Chondrocyte (in vitro differentiated cells): ENCODE measurements around the gene NYAP2. TPM values are rescaled to one million over a fixed set of nuclear protein-coding genes. Genes with fewer than 3 reads are reported as not detected.

Source experiments
- DNase-seq: peaks from one replicate; pipeline ENCODE4 v3.0.0; 2021; ENCODE audit warnings: mixed read lengths, low spot score
- H3K27ac Mint-ChIP-seq: one replicate; pipeline ENCODE4 v1.8.0; 2021; ENCODE audit warnings: mild to moderate bottlenecking, moderate library complexity, mixed read lengths; ENCODE audit not compliant: unreplicated experiment
- H3K27me3 Mint-ChIP-seq: 2 replicates; pipeline ENCODE4 v1.8.0; 2021; ENCODE audit warnings: low read depth, mixed read lengths
- H3K36me3 Mint-ChIP-seq: 2 replicates; pipeline ENCODE4 v1.8.0; 2021; ENCODE audit warnings: low read depth, mixed read lengths
- H3K4me1 Mint-ChIP-seq: 2 replicates; pipeline ENCODE4 v1.8.0; 2021; ENCODE audit warnings: low read depth, mild to moderate bottlenecking, mixed read lengths
- H3K4me3 Mint-ChIP-seq: one replicate; pipeline ENCODE4 v1.8.0; 2021; ENCODE audit warnings: mild to moderate bottlenecking, moderate library complexity, mixed read lengths; ENCODE audit not compliant: unreplicated experiment
- H3K9me3 Mint-ChIP-seq: 2 replicates; pipeline ENCODE4 v1.8.0; 2021; ENCODE audit warnings: low read depth, mixed read lengths
- CTCF ChIP-seq: fragments of 200-600 bp; sonication (generic); IDR thresholded peaks from 2 replicates; pipeline ENCODE4 v1.5.0; 2021; ENCODE audit warnings: antibody characterized with exemption, mild to moderate bottlenecking, moderate library complexity
- total RNA-seq: library from RNA; stranded (reverse); gene quantifications from 3 replicates; pipeline ENCODE4 v1.2.1, GENCODE V29; 2021

Gene NYAP2
- total RNA-seq, 1 donor from 2014 or later, result 0.05 TPM

GRCh38 chr2:225616848-225617247 is 217.3 kb downstream of the NYAP2 start:
- H3K4me3 Mint-ChIP-seq, result no peak overlapping the region
- no peaks in the 10 kb centered on the region for H3K27me3 Mint-ChIP-seq
- no peak for DNase-seq
- no peak for TF ChIP-seq CTCF
- no peaks in the 10 kb centered on the region for H3K36me3 Mint-ChIP-seq
- H3K4me1 Mint-ChIP-seq, result no peaks in the 10 kb centered on the region
- H3K27ac Mint-ChIP-seq, result no peak overlapping the region
- H3K9me3 Mint-ChIP-seq, result no peaks in the 10 kb centered on the region

GRCh38 chr2:225620227-225620626 is 220.7 kb downstream of the NYAP2 start:
- DNase-seq, result no peak
- TF ChIP-seq CTCF, result no peak
- Mint-ChIP-seq H3K4me3 (no peak overlapping the region), H3K36me3 (no peaks in the 10 kb centered on the region), H3K4me1 (no peaks in the 10 kb centered on the region), H3K27me3 (no peaks in the 10 kb centered on the region), H3K27ac (no peak overlapping the region), H3K9me3 (no peaks in the 10 kb centered on the region)

DNA sequence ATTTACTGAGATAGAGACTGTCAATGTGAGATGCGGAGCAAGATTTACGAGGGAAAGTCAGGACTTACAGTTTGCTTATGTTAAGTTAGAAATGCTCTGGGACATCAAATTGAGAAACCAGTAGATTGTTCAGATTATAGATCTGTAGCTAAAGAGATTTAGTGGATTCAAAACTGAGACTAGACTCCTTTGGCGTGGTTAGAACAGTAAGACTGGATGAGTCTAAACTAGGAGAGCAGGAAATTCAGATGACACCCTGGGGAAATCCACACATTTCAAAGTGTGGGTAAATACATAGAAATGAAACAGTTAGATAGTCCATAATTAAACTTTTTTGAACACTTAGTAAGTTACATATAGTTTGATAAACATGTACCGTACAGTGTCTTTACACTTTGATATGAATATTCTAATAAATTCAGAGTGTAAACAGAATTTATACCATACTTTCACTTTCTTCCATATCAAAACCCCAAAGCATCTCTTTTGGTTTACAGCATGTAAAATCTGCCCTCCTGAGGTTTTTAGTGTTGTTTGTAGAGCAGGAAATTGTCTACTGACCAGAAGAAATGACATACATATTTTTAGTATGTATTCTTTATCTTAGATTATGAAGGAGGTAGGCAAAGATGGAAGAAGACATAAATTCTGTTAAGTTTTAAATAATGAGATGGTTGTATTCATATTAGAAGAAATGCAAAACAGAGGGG is 231.5 kb downstream of the NYAP2 start:
- H3K4me1 Mint-ChIP-seq, result no peaks in the 10 kb centered on the region
- H3K27me3 Mint-ChIP-seq, result no peaks in the 10 kb centered on the region
- H3K27ac Mint-ChIP-seq, result no peak overlapping the region
- no peak for TF ChIP-seq CTCF
- H3K36me3 Mint-ChIP-seq, result no peaks in the 10 kb centered on the region
- no peak overlapping the region for H3K4me3 Mint-ChIP-seq
- H3K9me3 Mint-ChIP-seq, result no peaks in the 10 kb centered on the region
- no peak for DNase-seq

DNA sequence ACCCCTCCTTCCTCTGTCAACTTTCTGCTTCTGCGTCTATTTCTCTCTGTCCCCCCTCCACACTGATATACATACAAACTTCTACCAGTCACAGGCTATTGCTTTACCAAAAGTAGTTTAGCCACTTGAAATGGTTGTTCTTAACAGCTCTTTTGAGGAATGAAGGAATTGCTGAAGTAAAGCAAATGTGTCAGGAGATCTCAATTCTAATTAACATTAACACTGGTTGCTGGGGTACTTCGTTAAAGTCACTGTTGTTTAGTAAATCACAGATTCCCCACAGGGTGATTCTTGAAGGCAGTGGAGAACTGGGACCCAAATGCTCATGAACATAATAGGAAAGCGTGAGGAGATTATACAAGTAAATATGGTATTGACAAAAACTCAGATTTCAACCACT is 232.8 kb downstream of the NYAP2 start:
- H3K4me3 Mint-ChIP-seq, result no peak overlapping the region
- no peak overlapping the region for H3K27ac Mint-ChIP-seq
- TF ChIP-seq CTCF, result no peak
- H3K4me1 Mint-ChIP-seq, result no peaks in the 10 kb centered on the region
- DNase-seq, result no peak
- peaks cover 2% of the 10 kb centered on the region for H3K9me3 Mint-ChIP-seq
- H3K36me3 Mint-ChIP-seq, result peaks cover 2% of the 10 kb centered on the region
- H3K27me3 Mint-ChIP-seq, result no peaks in the 10 kb centered on the region

DNA sequence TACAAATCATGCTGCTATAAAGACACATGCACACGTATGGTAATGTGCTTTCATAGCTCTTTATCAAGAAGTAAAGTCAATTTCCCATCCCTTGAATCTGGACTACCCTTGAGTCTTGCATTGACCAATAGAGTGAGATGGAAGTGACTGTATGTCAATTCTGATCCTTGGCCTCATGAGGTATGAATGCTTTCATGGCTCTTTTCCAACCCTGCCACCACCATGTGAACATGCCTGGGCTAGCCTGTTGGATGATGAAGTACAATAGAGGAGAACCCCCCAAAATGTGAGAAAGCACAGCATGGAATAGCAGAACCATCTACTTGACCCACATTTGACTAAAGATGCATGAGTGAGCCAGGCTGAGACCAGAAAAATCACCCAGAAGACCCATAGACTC is 237.0 kb downstream of the NYAP2 start:
- no peak for TF ChIP-seq CTCF
- H3K4me3 Mint-ChIP-seq, result no peak overlapping the region
- no peaks in the 10 kb centered on the region for H3K4me1 Mint-ChIP-seq
- H3K27ac Mint-ChIP-seq, result no peak overlapping the region
- H3K9me3 Mint-ChIP-seq, result peaks cover 2% of the 10 kb centered on the region
- no peaks in the 10 kb centered on the region for H3K27me3 Mint-ChIP-seq
- no peak for DNase-seq
- peaks cover 2% of the 10 kb centered on the region for H3K36me3 Mint-ChIP-seq
